HG02759 (cell line): ENCODE measurements around the gene TMPRSS6.

Source experiments
- ATAC-seq: cut with Tn5 transposase; IDR thresholded peaks from one replicate; pipeline ENCODE4 v1.9.1; 2021; ENCODE audit warnings: mild to moderate bottlenecking, moderate library complexity; ENCODE audit not compliant: unreplicated experiment

The TMPRSS6 gene

DNA sequence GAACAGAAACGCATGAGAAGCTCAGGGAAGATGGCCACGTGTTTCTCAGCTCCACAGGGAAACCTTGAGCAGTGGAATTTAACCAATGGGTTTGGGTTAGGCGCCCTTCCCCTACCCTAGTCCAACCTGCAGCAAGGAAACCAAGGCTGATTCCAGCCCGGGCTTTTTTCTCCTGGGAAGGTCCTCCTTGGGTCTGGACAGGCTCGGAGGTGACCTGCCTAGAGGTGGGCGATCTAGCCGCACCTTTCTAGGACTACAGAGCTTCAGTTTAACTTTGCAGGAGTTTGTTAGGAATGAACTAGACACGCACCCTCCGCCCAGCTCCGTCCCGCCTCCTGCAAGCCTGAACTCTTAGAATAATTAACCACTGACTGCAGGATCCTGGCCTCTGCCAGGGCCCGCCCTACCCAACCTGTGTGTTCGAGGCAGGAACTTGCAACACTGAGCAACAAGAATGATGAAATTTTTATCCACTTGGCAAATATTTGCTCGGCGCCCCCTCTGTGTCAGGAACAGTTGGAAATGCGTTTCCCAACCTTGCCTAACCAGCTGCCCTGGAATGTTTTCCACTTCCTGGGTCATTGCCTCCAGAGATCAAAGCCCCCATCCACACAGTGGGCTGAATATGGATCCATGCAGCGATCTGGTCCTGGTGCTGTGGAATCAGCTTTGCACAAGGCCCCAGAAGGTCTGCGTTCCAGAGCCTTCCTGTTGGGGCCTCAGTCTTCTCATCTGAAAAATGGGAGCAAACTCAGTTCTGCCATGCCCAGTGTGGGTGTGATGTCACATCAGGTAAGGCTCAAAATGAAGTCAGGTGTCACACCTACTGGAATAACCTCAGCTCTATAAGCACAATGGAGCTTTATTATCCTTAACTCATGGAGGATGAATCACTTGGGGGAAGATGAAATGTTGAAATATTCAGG lies 76.7 kb downstream of the TMPRSS6 start:
- no peak for ATAC-seq

DNA sequence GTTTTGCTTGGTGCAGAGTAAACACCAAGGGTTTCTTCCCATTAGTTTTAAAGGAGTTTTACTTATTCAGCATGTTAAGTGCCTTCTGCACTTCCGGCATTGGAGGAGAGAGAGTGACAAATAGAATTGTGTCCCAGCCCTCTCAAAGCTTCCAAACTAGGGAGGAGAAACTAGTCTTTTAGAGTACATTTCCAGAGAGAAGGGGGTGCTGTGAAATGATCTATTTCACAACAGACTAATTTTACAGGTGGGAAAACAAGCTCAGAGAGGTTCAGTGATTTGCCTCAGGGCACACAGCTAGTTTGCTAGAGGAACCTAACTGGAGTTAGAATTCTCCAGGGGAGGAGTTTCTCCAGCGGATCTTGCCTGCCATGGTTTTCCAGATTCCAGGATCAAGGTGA lies 77.4 kb downstream of the TMPRSS6 start:
- no peak for ATAC-seq

DNA sequence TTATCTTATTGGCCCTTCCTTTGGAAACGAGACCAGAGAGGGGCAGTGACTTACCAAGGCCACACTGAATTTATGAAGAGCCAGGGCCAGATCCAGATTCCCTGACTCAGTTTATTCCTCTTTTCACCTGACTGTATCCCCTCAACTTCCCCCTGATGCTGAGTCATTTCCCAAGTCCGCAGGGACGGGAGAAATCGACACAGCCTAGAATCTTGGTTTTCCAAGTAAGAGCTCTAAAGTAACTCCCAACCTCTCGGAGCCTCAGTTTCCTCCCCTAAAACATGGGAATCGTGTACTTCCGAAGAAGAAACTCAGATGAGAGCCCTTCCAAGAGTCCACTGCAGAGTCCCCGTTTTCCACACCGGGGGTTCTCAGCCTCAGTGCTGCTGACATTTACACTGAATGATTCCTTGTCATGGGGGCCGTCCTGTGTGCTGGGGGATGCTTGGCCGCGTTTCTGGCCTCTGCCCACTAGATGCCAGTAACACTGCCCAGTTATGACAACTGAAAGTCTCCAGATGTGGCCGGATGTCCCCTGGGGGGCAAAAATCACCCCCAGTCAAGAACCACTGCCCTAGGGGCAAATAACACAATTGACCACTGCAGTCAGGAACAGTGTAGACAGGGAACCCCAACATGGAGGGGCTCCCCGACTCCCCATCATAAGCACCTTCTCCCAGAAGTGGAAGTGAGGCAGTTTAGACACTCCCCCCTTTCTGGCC lies 78.8 kb downstream of the TMPRSS6 start:
- ATAC-seq = no peak

GRCh38 chr22:37028692-37029674 lies 80.5 kb downstream of the TMPRSS6 start:
- no peak for ATAC-seq

DNA sequence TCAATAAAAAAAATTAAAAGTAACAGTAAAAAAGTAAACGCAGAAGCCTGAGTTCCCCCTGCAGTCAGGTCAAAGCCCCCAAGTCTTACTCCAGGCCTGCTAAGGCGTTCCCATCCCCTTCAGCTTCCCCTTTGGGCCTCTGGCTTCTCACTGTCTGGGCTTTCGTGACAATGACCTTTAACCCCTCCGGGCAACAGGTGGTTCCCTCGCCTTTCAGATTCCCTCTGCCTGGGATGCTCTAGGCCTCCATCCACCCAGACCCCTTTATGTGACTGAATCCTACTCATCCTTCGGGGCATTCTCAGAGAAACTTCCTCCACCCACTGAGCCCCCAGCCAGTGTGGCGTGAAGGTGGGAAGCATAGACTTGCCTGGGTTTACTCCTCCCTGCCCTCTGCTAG lies 82.0 kb downstream of the TMPRSS6 start:
- no peak for ATAC-seq

DNA sequence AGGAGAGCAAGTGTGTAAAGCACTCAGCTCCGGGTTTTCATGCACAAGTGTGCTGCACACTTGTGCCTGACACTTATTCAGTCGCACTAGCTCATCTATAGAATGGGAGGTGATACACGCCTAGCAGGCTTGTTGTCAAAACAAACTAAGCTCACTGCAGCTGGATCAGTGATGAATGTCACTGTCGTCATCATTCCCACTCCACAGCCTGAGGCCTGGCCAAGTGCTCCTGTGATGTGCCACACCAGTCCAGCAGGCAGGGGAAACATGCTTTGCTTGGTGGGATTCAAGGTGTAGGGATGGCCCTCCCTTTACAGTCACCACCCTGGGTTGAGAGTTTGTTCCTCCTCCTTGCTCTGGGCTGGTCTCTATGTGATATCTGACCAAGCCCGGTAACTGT lies 83.2 kb downstream of the TMPRSS6 start:
- ATAC-seq = no peak

GRCh38 chr22:37025500-37026070 lies 83.9 kb downstream of the TMPRSS6 start:
- no peak for ATAC-seq

- ATAC-seq = no peak
Observed at GRCh38 chr22:37024339-37025157, 85.0 kb downstream of the TMPRSS6 start.

- no peak for ATAC-seq
Observed at GRCh38 chr22:37023743-37024338, 85.7 kb downstream of the TMPRSS6 start.

- ATAC-seq = no peak
Observed at GRCh38 chr22:37022483-37023337, 86.8 kb downstream of the TMPRSS6 start.

- no peak for ATAC-seq
Observed at GRCh38 chr22:37021710-37022482, 87.6 kb downstream of the TMPRSS6 start.

DNA sequence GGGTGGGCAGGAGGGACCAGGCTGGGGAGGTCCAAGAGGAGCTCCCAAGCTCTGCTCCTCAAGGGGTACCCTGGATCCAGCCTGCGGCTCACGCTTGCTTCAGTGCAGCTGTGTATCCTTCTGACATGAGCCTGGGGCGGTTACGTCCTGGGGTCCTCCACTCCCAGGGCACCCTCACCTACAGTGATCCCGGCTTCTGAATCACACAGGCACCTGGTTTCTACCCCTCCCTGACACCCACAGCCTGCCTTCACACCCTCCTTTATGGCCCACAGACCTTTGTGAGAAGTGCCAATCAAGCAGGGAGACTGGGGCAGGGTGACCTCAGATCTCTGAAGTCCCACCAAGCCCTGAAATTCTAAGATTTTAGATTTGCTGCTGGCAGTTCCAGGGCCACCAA lies 88.5 kb downstream of the TMPRSS6 start:
- ATAC-seq = no peak

- no peak for ATAC-seq
Observed at GRCh38 chr22:37020192-37020479, 89.4 kb downstream of the TMPRSS6 start.

GRCh38 chr22:37019309-37020191 lies 90.0 kb downstream of the TMPRSS6 start, which contains the start of the genes MPST and TST:
TSS of gene MPST (plus strand) at chr22:37019742. CDS start at chr22:37019837, 95 bp downstream.
TSS of gene TST (minus strand) at chr22:37019447. CDS start at chr22:37018732, 715 bp downstream.
- peak; percentile 72 for ATAC-seq

- peak; percentile 23 for ATAC-seq
Observed at GRCh38 chr22:37018815-37019308, 90.7 kb downstream of the TMPRSS6 start.

- no peak for ATAC-seq
Observed at GRCh38 chr22:37018086-37018814, 91.3 kb downstream of the TMPRSS6 start.
